Fibroblast of skin of abdomen (primary cell): ENCODE results near the gene MAGEA6. TPM values are rescaled to one million over a fixed set of nuclear protein-coding genes. Genes with fewer than 3 reads are reported as not detected.
"Not testable (repeated sequence)": the region's sequence is repeated elsewhere in the genome, so short reads cannot be mapped to it uniquely, and the experiment has no call there.

ENCODE experiments used
- DNase-seq: peaks from one replicate; pipeline ENCODE4 v3.0.0-alpha.2; 2013
- polyA plus RNA-seq, 2 experiments: library from polyadenylated mRNA; unstranded; fragments of 120-200 nt; gene quantifications; one replicate each; pipeline ENCODE4 v1.2.1, GENCODE V29; 2013; ENCODE audit not compliant: insufficient read length in 2 of 2

Gene MAGEA6
- not detected for polyA plus RNA-seq (2013, experiment 1 of 2; ENCODE audit: insufficient read length)
- not detected for polyA plus RNA-seq (2013, experiment 2 of 2; ENCODE audit: insufficient read length)

DNA sequence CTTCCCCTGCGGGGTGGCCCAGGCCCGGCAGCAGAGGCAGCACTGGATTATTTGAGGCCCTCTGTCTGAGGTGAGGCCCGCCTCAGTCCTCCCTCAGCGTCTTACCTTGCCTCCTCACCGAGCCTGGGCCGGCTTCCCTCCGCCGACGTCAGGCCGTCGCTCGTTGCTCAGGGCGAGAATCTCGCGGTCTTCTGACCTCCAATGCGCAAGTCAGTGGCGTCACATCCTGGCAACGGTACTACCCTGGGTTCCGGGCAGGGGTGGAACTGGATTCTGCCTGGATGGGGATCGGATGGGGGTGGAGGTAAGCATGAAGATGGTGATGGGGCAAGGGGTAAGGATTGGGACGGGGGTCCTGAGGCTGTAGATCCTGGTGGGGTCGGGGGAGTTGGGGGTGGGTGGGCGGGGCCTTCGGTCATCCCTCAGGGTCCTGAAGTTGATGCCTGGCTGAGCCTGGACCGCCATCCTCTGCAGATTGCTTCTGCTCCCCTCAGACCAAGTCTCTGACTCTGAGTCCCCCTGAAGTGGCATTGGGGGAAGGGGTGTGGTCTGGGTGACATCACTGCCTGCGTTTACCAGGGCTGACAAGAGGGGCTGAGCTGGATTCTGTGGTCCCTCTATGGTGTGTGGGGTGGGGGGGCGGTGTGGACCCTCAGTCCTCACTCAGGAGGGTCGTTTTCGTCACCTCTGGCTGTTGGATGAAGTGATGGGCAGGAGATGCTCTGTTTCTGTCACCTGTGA, at the start of gene MAGEA6:
MAGEA6 (minus strand) TSS at position 141 of the 741 bp plus-strand sequence. CDS start 2,039 bp downstream, outside the sequence.
- not testable (repeated sequence) for DNase-seq

GRCh38 chrX:152819266-152819665, 49.8 kb upstream of the MAGEA6 start:
- peak; percentile 46 for DNase-seq

GRCh38 chrX:152818356-152818755, 48.9 kb upstream of the MAGEA6 start:
- no peak for DNase-seq

GRCh38 chrX:152817078-152817764, 47.7 kb upstream of the MAGEA6 start:
- DNase-seq: peak; percentile 40

- no peak for DNase-seq
Measured at GRCh38 chrX:152814048-152814447, 44.6 kb upstream of the MAGEA6 start.

GRCh38 chrX:152813206-152813605, 43.7 kb upstream of the MAGEA6 start:
- no peak for DNase-seq

- no peak for DNase-seq
Measured at GRCh38 chrX:152810403-152810802, 40.9 kb upstream of the MAGEA6 start.

- no peak for DNase-seq
Measured at GRCh38 chrX:152806035-152806434, 36.5 kb upstream of the MAGEA6 start.

DNA sequence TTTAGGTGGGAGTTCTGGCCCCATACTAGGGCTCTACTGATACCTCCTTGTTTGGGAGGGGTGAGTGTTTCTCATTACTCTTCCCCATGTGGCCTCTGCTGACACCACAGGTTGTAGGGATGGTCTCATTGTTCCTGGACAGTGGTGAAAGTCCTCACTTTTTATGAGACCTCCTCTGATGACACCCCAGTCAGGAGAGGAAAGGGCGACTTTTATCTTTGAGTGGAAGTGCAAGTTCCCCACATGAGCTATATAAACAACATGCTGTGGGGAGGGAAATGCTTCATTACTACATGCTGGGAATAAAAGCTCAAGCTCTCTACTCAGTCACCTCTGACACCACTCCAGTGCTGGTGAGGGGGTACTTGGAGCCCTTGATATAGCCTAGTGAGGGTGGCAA, 29.5 kb upstream of the MAGEA6 start:
- no peak for DNase-seq

DNA sequence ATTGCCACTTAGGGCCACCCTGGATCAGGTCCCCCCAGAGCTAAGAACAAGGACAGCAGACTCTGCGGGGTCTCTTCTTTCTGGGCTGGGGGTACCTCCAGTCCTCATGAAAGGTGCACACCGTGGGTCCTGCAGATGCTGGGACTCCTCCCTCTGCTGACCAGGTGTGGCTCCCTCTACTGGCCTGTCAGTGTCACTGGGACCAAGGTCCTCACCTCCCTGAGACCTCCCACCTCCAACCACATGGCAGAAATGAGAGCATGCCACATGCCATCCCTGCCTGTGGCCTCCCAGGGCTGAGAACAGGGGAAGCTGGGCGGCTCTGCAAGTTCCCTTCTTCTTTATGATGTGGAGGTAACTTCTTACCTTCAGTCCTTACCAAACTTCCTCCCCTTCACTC, 17.6 kb upstream of the MAGEA6 start:
- DNase-seq: not testable (repeated sequence)

- not testable (repeated sequence) for DNase-seq
Measured at GRCh38 chrX:152766562-152766961, 2.9 kb downstream of the MAGEA6 start.

- DNase-seq: not testable (repeated sequence)
Measured at GRCh38 chrX:152761582-152761981, 7.9 kb downstream of the MAGEA6 start.

DNA sequence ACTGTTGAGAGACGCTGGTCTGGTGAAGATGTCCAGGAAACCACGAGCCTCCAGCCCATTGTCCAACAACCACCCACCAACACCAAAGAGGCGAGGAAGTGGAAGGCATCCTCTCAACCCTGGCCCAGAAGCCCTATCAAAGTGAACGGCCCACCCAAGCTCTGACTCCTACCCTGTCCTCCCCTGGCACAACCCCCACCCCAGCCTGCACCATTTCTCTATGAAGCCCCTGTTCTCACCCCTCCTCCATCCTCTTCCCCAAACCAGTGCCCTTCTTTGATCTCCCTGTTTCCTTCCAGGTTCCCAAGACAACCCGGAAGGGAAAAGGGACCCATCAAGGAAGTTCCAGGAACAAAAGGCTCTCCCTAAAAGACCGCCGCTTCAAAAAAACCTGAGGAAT, 9.9 kb downstream of the MAGEA6 start:
- not testable (repeated sequence) for DNase-seq

DNA sequence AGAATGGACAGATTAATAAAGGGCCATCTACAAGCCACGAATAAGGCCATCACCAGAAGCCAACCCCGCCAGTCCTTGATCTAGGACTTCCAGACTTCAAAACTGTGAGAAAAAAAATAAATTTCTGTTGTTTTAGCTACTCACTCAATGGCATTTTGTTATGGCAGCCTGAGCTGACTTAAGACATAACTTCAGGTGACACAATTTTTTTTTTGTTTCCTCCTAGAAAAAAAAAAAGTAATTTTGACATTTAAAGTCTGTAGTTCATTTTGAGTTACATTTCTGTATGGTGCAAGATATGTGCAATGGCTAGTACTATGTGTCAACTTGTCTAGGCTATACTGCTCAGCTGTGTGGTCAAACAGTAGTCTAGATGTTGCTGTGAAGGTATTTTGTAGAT, 10.6 kb downstream of the MAGEA6 start, which contains the start of gene CSAG3:
CSAG3 (plus strand) TSS at position 301 of the 400 bp plus-strand sequence.
- DNase-seq: not testable (repeated sequence)

GRCh38 chrX:152754871-152755270, 14.6 kb downstream of the MAGEA6 start:
- DNase-seq: not testable (repeated sequence)

DNA sequence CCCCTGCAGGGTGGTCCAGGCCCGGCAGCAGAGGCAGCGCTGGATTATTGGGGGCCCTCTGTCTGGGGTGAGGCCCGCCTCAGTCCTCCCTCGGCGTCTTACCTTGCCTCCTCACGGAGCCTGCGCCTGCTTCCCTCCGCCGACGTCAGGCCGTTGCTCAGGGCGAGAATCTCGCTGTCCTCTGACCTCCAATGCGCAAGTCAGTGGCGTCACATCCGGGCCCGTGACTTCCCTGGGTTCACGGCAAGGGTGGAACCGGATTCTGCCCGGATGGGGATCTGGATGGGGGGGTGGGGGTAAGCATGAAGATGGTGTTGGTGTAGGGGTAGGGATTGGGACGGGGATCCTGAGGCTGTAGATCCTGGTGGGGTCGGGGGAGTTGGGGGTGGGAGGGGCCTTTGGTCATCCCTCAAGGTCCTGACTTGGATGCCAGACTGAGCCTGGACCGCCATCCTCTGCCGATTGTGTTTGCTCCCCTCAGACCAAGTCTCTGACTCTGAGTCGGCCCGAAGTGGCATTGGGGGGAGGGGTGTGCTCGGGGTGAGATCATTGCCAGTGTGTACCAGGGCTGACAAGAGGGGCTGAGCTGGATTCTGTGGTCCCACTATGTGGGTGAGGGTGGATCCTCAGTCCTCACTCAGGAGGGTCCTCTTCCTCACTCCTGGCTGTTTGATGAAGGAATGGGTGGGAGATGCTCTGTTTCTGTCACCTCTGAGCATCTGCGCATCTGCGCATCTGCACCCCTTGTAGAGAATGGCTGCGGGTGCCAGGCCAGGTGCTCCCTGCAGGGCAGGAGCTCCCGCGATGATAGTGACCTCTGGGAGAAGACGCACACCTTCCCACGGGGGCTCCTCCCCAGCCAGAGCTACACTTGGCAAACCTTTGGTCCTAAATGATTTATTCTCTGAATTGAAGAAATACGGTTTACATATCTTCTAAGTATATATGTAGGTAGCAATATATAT, 15.5 kb downstream of the MAGEA6 start, which contains the start of gene MAGEA2:
MAGEA2 (minus strand) TSS at position 157 of the 965 bp plus-strand sequence. CDS start 2,479 bp downstream, outside the sequence.
- not testable (repeated sequence) for DNase-seq

DNA sequence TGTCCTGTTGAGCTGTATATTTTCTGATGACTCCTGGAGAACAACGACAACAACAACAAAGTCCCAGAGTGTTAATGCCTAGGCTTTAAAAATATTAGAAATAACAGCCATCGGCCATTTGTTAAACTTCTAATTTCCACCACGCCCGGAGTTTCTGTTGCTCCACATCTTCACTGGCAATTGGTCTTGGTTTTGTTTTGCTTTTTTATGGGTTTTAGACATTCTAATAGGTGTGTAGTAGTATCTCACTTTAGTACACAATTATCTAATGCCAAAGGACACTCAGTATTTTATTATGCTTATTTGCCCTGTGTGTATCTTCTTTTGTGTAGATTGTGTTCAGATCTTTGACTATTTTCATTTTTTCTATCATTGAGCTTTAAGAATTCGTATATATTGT, 30.9 kb downstream of the MAGEA6 start:
- DNase-seq: no peak

DNA sequence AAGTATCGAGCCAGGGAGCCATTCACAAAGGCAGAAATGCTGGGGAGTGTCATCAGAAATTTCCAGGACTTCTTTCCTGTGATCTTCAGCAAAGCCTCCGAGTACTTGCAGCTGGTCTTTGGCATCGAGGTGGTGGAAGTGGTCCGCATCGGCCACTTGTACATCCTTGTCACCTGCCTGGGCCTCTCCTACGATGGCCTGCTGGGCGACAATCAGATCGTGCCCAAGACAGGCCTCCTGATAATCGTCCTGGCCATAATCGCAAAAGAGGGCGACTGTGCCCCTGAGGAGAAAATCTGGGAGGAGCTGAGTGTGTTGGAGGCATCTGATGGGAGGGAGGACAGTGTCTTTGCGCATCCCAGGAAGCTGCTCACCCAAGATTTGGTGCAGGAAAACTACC, 33.0 kb downstream of the MAGEA6 start:
- DNase-seq: not testable (repeated sequence)

DNA sequence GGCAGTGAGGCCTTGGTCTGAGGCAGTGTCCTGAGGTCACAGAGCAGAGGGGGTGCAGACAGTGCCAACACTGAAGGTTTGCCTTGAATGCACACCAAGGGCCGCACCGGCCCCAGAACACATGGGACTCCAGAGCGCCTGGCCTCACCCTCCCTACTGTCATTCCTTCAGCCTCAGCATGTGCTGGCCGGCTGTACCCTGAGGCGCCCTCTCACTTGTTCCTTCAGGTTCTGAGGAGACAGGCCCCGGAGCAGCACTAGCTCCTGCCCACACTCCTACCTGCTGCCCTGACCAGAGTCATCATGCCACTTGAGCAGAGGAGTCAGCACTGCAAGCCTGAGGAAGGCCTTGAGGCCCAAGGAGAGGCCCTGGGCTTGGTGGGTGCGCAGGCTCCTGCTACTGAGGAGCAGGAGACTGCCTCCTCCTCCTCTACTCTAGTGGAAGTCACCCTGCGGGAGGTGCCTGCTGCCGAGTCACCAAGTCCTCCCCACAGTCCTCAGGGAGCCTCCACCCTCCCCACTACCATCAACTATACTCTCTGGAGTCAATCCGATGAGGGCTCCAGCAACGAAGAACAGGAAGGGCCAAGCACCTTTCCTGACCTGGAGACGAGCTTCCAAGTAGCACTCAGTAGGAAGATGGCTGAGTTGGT, 33.5 kb downstream of the MAGEA6 start:
- DNase-seq: no peak

GRCh38 chrX:152735101-152735500, 34.4 kb downstream of the MAGEA6 start:
- DNase-seq: no peak

DNA sequence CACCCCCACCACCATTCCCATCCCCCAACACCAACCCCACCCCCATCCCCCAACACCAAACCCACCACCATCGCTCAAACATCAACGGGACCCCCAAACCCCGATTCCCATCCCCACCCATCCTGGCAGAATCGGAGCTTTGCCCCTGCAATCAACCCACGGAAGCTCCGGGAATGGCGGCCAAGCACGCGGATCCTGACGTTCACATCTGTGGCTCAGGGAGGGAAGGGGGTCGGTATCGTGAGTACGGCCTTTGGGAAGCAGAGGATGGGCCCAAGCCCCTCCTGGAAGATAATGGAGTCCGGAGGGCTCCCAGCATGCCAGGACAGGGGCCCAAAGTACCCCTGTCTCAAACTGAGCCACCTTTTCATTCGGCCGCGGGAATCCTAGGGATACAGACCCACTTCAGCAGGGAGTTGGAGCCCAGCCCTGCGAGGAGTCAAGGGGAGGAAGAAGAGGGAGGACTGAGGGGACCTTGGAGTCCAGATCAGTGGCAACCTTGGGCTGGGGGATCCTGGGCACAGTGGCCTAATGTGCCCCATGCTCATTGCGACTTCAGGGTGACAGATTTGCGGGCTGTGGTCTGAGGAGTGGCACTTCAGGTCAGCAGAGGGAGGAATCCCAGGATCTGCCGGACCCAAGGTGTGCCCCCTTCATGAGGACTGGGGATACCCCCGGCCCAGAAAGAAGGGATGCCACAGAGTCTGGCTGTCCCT, 35.2 kb downstream of the MAGEA6 start:
- DNase-seq: not testable (repeated sequence)
